ENCODE data around the gene MAN1A2. TPM values are rescaled to one million over a fixed set of nuclear protein-coding genes. Genes with fewer than 3 reads are reported as not detected.
A peak's percentile ranks its signal among the peaks of the same experiment; 100 is the strongest.

MAN1A2 gene
- total RNA-seq, 1 donor from 2014 or later: 39.4 TPM

DNA sequence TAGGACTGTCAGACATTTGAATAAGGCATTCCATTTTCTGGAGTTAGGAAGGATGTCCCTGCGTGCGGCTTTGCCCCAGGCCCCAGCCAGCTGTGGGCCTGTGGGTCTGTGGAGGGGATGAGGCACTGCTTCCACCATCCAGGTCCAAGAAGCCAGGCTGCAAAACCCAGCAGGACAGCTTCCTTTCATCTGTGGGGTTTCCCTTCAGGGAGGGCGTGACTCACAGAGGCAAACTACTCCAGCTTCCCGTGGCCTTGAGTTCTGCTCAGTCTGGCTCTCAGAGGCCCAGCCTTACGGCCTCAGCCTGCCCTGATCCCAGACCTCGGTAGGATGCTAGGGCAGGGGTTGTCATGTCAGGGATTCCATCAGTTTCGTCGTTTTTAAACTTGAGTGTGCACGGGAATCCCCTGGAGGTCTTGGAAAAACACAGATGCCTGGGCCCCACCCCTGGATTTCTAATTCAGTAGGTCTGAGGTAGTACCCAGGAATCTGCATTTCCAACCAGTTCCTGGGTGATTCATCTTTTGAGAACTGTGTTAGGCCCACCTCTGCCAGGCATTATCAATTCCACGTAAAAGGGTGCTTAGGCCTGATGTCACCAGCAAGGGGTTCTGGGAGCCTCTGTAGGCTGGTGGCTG is 206.3 kb downstream of the MAN1A2 start:
- Mint-ChIP-seq H3K27ac (ENCODE audit: unreplicated experiment) (no peak overlapping the region), H3K36me3 (ENCODE audit: low read depth) (no peaks in the 10 kb centered on the region), H3K4me3 (no peak overlapping the region), H3K27me3 (ENCODE audit: low read depth) (no peaks in the 10 kb centered on the region), H3K4me1 (peaks cover 4% of the 10 kb centered on the region), H3K9me3 (no peaks in the 10 kb centered on the region)
- no peak for DNase-seq (ENCODE audit: low read depth, low spot score)
- TF ChIP-seq CTCF (conservative IDR thresholded peaks at IDR 0.05): no peak

DNA sequence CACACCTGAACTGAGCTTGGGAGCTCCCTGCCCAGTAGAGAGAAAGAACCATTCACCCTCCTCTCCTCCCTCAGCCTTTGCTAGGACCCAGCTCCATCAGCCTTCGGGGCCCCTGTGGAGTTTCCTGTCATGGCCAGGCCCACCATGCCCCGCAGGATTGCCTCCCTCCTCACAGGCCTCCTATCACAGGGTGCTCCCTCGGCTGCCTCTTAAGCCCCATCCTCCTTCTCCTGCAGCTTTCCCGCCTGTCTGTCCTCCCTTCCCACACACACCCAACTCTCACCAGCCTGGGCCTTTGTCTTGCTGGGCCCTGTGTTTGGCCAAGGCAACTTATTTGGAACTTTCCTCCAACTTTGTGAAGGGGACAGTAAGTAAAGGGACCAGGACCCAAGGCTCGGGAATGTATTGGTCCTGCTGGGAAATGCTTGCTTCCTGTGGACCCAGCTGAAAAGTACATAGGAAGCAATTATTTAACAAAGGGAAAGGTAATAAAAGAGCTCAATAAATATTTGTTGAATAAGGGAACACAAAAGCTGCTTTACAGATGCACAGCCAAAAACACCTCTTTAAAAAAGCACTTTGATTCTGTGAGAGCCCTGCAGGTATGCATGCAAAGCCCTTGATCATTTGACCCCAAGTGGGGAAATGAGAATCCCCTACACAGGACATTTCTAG is 207.0 kb downstream of the MAN1A2 start:
- Mint-ChIP-seq H3K9me3 (no peaks in the 10 kb centered on the region), H3K27ac (ENCODE audit: unreplicated experiment) (peak overlapping the region; percentile 35), H3K36me3 (ENCODE audit: low read depth) (no peaks in the 10 kb centered on the region), H3K4me3 (no peak overlapping the region), H3K4me1 (peaks cover 4% of the 10 kb centered on the region), H3K27me3 (ENCODE audit: low read depth) (no peaks in the 10 kb centered on the region)
- DNase-seq (ENCODE audit: low read depth, low spot score): no peak
- no peak for TF ChIP-seq CTCF (conservative IDR thresholded peaks at IDR 0.05)

DNA sequence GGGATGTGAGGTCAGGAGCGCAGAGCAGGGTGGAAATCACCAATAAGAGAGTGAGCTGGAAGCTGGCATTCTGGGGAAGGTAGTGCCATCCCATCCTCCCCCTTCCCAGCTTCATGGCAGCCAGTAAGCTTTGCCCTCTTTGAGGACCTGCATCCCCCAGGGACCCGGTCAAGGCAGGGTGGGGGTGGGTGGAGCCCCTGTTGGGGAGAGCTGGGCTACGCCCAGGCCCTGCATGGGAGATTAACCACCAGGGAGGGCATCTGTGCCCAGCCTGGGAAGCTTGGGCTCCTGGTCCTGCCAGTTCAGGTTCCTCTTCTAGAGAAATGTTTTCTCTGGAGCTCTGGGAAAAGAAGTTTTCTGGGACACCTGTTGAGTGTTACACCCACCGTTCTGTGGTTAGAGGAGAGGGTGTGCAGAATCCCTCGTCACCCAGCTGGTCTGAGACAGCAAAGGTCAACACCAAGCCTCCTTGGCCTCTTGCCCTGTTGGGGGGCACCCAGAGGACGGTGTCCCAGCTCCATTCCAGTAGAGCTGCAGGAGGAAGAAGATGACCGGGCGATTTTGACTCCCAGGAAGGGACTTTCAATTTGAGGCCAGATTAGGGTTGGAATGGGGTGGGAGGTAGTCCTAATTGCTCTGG is 208.5 kb downstream of the MAN1A2 start:
- DNase-seq (ENCODE audit: low read depth, low spot score): no peak
- no peak overlapping the region for H3K27ac Mint-ChIP-seq (ENCODE audit: unreplicated experiment)

GRCh38 chr1:117576236-117576635 is 209.0 kb downstream of the MAN1A2 start:
- Mint-ChIP-seq H3K4me1 (peaks cover 4% of the 10 kb centered on the region), H3K4me3 (no peak overlapping the region), H3K36me3 (ENCODE audit: low read depth) (no peaks in the 10 kb centered on the region), H3K9me3 (no peaks in the 10 kb centered on the region), H3K27ac (ENCODE audit: unreplicated experiment) (peak overlapping the region; percentile 27), H3K27me3 (ENCODE audit: low read depth) (no peaks in the 10 kb centered on the region)
- TF ChIP-seq CTCF (conservative IDR thresholded peaks at IDR 0.05): no peak
- no peak for DNase-seq (ENCODE audit: low read depth, low spot score)

More for the DNA sequence above, 208.5 kb downstream of the MAN1A2 start:
- no peak for TF ChIP-seq CTCF (conservative IDR thresholded peaks at IDR 0.05)
- peaks cover 4% of the 10 kb centered on the region for H3K4me1 Mint-ChIP-seq
- H3K4me3 Mint-ChIP-seq: no peak overlapping the region
- no peaks in the 10 kb centered on the region for H3K9me3 Mint-ChIP-seq
- H3K27me3 Mint-ChIP-seq (ENCODE audit: low read depth): no peaks in the 10 kb centered on the region
- no peaks in the 10 kb centered on the region for H3K36me3 Mint-ChIP-seq (ENCODE audit: low read depth)

DNA sequence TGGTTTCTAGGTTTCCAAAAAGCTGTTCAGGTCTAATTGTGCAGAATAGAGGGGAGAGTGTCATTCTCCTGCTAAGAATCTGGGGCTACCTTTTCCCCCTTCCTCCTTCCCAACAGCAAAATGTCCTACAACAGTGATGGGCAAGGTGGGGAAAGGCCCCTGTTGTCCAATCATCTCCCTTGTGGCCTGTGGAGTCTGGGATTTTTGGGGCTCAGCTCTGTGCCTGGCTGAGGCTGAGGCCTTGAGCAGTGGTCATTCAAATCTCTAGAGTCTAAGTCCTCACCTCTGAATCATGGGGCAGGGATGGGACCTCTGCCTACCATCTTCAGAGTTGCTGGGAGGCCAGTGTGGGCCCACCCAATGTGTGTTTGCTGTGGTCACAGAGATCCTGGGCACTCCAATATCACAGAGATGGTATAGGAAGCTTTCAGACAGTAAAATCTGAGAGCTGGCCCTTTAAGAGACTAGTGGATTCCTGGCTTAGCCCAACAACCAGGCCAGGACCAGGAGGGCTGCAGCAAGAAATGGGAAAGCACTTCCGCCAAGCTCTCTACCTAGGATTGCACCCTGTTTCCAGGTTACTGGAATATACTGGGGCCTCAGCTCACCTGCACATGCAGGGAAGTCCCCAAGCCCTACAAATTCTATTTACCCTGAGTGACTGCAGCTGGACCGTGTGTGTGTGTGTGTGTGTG is 210.1 kb downstream of the MAN1A2 start:
- Mint-ChIP-seq H3K9me3 (no peaks in the 10 kb centered on the region), H3K27ac (ENCODE audit: unreplicated experiment) (no peak overlapping the region), H3K4me3 (no peak overlapping the region), H3K27me3 (ENCODE audit: low read depth) (no peaks in the 10 kb centered on the region), H3K36me3 (ENCODE audit: low read depth) (no peaks in the 10 kb centered on the region), H3K4me1 (peaks cover 4% of the 10 kb centered on the region)
- no peak for TF ChIP-seq CTCF (conservative IDR thresholded peaks at IDR 0.05)
- DNase-seq (ENCODE audit: low read depth, low spot score): no peak

All from neural crest cell (in vitro differentiated cells).